Urothelium cell line (cell line): Measurements from ENCODE around the gene ATP11C.

Experiments
- DNase-seq: peaks from one replicate; pipeline ENCODE4 v3.0.0; 2011; ENCODE audit warnings: low spot score, mixed read lengths
- FAIRE-seq: peaks from 2 replicates; lab custom pipeline; 2011; peaks lifted over from hg19 to GRCh38; lab: Jason Lieb, UNC

Gene ATP11C

GRCh38 chrX:139815771-139816170 is 117.1 kb downstream of the ATP11C start:
- FAIRE-seq (no peak), DNase-seq (no peak)

- FAIRE-seq (no peak), DNase-seq (no peak)
These were observed 120.8 kb downstream of the ATP11C start for GRCh38 chrX:139811942-139812629.

- FAIRE-seq: no peak
- DNase-seq: no peak
These were observed 128.4 kb downstream of the ATP11C start for GRCh38 chrX:139804482-139804881.

- DNase-seq (no peak), FAIRE-seq (no peak)
These were observed 129.6 kb downstream of the ATP11C start for GRCh38 chrX:139803224-139803623.

GRCh38 chrX:139802048-139802447 is 130.8 kb downstream of the ATP11C start:
- no peak for FAIRE-seq
- DNase-seq: no peak

DNA sequence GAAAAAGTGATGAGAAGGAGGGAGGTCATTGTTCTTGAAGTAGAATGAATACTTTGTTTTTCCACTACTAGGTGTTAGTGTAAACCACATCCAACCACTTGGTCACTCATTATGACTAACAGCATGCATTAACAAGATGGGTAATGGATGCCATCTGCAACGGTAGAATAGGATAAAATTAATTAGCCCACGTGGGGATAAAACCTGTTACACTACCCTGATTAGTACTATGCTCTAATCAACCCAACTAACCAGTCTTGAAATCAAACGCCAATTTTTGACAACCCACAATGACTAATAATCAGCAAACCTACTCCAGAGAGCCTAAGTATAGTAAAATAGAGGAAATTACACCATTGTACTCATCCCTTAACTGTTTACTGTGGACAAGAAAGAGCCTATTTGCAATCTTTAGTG is 131.4 kb downstream of the ATP11C start:
- FAIRE-seq (no peak), DNase-seq (no peak)

DNA sequence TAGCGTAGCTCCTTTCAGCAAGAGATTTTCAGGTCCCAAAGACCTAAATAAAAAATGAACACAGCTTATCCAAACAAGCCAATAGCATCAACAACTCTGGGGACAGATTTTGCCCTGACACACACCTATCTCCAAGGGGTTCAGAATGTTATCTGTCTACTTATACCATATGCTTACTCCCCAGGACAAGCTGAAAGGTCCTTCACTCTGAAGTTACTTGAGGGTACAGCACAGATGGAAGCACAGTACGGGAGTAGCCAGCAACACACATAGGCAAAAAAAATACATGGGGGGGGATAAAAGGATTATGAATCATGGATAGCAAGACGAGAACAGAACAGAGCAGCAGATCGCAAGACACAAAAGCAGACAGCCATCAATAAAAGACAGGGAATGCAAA is 134.2 kb downstream of the ATP11C start:
- DNase-seq (no peak), FAIRE-seq (no peak)

DNA sequence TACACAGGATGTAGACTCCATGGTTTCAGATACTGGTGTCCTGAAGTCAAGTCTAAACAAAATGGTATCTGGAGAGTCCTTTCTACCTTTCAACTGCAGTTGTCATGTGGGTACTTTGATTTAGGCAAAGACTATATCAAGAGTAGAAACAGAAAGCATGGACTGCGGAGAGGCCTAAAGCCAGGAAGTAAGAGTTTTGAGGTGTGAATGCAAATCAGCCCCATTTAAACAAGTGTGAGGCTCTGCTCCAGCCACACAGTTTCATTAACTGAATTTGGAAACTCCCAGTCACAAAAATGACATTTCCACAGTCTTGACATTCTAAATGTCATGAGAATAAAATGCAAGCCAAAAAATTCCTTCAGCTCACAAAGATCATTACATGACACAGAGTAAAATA is 137.7 kb downstream of the ATP11C start:
- no peak for FAIRE-seq
- DNase-seq: no peak

DNA sequence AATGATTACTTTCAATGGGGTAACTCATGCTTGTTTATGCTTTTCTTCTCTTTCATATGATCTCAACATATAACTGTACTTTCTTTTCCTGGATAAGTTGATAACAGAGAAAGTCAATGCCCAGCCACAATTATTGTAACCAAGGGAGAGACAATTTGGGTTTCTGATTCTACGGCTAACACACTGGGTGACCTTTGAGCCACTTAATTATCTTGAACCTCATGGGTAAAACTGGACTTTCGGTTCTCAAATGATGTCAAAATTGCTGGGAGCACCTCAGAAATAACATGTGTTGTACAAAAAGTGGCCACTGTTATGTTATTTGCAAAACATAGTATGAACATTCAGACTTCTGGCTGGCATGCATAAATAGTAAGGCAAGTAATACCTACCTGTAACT is 145.3 kb downstream of the ATP11C start:
- FAIRE-seq: no peak
- DNase-seq: no peak

GRCh38 chrX:139784807-139785206 is 148.0 kb downstream of the ATP11C start:
- no peak for FAIRE-seq
- no peak for DNase-seq

- FAIRE-seq (no peak), DNase-seq (no peak)
These were observed 148.9 kb downstream of the ATP11C start for GRCh38 chrX:139783959-139784358.

- FAIRE-seq (no peak), DNase-seq (no peak)
These were observed 149.8 kb downstream of the ATP11C start for GRCh38 chrX:139783030-139783429.

DNA sequence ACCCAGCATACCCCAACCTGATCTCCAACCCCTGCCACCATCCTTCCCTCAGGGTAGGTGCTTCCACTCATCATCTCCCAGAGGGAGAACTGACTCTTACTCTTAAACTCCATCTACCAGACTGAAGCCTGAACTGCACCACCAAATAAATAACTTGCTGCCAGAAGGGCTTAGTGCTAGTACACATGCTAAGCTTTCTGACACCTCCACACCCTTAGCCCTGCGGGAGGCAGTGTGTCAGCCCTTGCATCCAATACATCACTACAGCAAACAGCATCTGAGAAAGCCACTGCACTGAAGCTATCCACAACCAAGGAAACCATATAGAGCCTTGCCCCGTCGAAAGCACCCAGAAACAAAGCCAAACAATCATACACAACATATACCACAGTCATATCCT is 156.3 kb downstream of the ATP11C start:
- no peak for DNase-seq
- no peak for FAIRE-seq

GRCh38 chrX:139770366-139770765 is 162.5 kb downstream of the ATP11C start:
- DNase-seq (no peak), FAIRE-seq (no peak)

- no peak for DNase-seq
- FAIRE-seq: no peak
These were observed 166.3 kb downstream of the ATP11C start for GRCh38 chrX:139766545-139766983.

- no peak for DNase-seq
- no peak for FAIRE-seq
These were observed 170.3 kb downstream of the ATP11C start for GRCh38 chrX:139762400-139763183.

DNA sequence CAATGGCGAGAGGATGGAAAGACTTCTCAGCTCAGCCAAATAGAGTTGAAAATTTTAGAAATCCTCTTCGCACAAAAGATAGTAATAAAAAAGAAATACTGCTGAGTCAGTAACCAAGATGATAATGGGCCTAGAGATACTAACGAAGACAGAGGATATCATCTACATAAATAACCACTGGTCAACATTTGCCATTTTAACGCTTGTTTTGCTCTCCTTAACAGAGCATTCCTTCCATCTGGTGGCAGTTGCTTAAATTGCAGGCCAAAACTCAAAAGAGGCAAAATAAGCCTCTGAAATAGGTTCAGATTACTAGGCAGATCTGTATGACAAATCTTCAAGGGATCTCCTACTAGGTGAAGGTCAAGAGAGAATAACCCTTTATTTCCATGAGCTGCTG is 173.2 kb downstream of the ATP11C start:
- DNase-seq: peak; percentile 0
- no peak for FAIRE-seq

DNA sequence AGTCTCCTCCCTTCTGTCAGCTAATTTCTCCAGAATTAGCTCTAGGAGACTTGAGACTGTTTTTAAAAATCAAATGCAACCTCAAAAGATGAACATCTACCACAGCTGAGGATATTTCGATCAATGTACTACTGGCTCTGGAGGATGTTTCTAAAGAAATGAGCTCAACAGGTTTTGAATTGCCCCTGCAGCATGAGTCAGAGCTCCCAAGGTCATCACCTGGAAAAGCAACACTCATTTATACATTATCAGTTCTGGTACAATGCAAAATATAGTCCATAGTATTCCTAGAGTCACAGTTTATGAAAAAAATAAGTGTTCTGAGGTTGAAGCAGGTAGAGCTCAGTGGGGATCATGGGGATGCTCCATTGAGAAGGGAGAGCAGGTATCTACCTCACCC is 174.0 kb downstream of the ATP11C start:
- DNase-seq: no peak
- no peak for FAIRE-seq

DNA sequence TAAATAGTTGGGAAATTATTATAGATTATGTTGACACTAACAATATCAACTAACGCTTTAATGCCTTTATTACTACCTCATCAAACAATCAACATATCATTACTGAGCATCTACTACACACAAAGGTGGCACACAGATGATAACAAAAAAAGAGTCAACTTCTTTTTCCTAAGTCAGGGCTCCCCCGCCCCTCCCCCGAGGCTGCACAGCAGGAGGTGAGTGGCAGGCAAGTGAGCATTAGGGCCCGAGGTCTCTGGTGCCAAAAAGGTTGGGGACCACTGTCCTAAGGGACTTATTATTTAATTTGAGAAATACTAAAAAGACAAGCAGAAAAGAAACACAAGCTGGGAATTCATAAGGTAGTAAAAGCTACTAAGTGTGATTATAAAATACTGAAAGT is 174.6 kb downstream of the ATP11C start:
- DNase-seq (no peak), FAIRE-seq (no peak)

GRCh38 chrX:139751053-139751452 is 181.8 kb downstream of the ATP11C start:
- FAIRE-seq: no peak
- no peak for DNase-seq

GRCh38 chrX:139750390-139750789 is 182.5 kb downstream of the ATP11C start:
- FAIRE-seq: no peak
- no peak for DNase-seq

GRCh38 chrX:139739138-139739537 is 193.7 kb downstream of the ATP11C start:
- FAIRE-seq: no peak
- peak; percentile 6 for DNase-seq
